ENCODE measurements around the gene MAMLD1. TPM values are rescaled to one million over a fixed set of nuclear protein-coding genes. Genes with fewer than 3 reads are reported as not detected.

The MAMLD1 gene
- total RNA-seq, 3 donors from 2014 or later (not counting 1 experiment from before 2014, with no cell fraction given), result 0.23 to 1.1 (median 0.45) TPM

- H3K27ac Mint-ChIP-seq, result no peak overlapping the region
- intact Hi-C loops (cut with micrococcal nuclease), result no loop called here
- TF ChIP-seq CTCF (IDR thresholded peaks at IDR 0.05), result no peak
Observed at GRCh38 chrX:150372280-150372679, 9.2 kb downstream of the MAMLD1 start.

GRCh38 chrX:150372756-150373155 is 9.6 kb downstream of the MAMLD1 start:
- Histone ChIP-seq H3K27ac (ENCODE audit: low read length) (no peak overlapping the region), H3K27me3 (ENCODE audit: control insufficient read depth, insufficient read depth, low read length) (no peaks in the 10 kb centered on the region), H3K36me3 (ENCODE audit: control insufficient read depth, insufficient read depth, low read length) (no peaks in the 10 kb centered on the region), H3K4me1 (ENCODE audit: control insufficient read depth, insufficient read depth, low read length) (no peaks in the 10 kb centered on the region), H3K4me3 (ENCODE audit: low read length) (no peak overlapping the region), H3K9me3 (ENCODE audit: control insufficient read depth, insufficient read depth, low read length) (no peaks in the 10 kb centered on the region)
- DNase-seq, result no peak
- Mint-ChIP-seq H3K27me3 (ENCODE audit: low read depth in 2 of 2) (peaks cover 2 to 9% of the 10 kb centered on the region in 2 donors), H3K36me3 (no peaks in the 10 kb centered on the region), H3K4me3 (no peak overlapping the region), H3K4me1 (no peaks in the 10 kb centered on the region), H3K27ac (no peak overlapping the region), H3K9me3 (no peaks in the 10 kb centered on the region)
- no peak for TF ChIP-seq CTCF (IDR thresholded peaks at IDR 0.05)
- 72% methylated on average over 4 of the region's 6 CpGs for WGBS (ENCODE audit: insufficient coverage)
- intact Hi-C loops (cut with micrococcal nuclease), result no loop called here
- no peak for ATAC-seq

More at GRCh38 chrX:150372280-150372679, 9.2 kb downstream of the MAMLD1 start:
- H3K9me3 ChIP-seq (ENCODE audit: control insufficient read depth, insufficient read depth, low read length), result no peaks in the 10 kb centered on the region
- 90% methylated on average over 8 of the region's 8 CpGs for WGBS (ENCODE audit: insufficient coverage)
- no peaks in the 10 kb centered on the region for H3K36me3 ChIP-seq (ENCODE audit: control insufficient read depth, insufficient read depth, low read length)
- no peak overlapping the region for H3K4me3 Mint-ChIP-seq
- H3K4me3 ChIP-seq (ENCODE audit: low read length), result no peak overlapping the region
- H3K27ac ChIP-seq (ENCODE audit: low read length), result no peak overlapping the region
- ATAC-seq (no peak), DNase-seq (no peak)
- peaks cover 2 to 9% of the 10 kb centered on the region in 2 donors for H3K27me3 Mint-ChIP-seq (ENCODE audit: low read depth in 2 of 2)
- no peaks in the 10 kb centered on the region for H3K36me3 Mint-ChIP-seq
- no peaks in the 10 kb centered on the region for H3K4me1 Mint-ChIP-seq
- H3K9me3 Mint-ChIP-seq, result no peaks in the 10 kb centered on the region
- H3K4me1 ChIP-seq (ENCODE audit: control insufficient read depth, insufficient read depth, low read length), result no peaks in the 10 kb centered on the region
- H3K27me3 ChIP-seq (ENCODE audit: control insufficient read depth, insufficient read depth, low read length), result no peaks in the 10 kb centered on the region

GRCh38 chrX:150375243-150375770 is 12.2 kb downstream of the MAMLD1 start:
- Mint-ChIP-seq H3K4me1 (no peaks in the 10 kb centered on the region), H3K27me3 (ENCODE audit: low read depth in 2 of 2) (peaks cover 4 to 23% of the 10 kb centered on the region in 2 donors), H3K36me3 (no peaks in the 10 kb centered on the region), H3K9me3 (no peaks in the 10 kb centered on the region), H3K4me3 (no peak overlapping the region), H3K27ac (no peak overlapping the region)
- Histone ChIP-seq H3K9me3 (ENCODE audit: control insufficient read depth, insufficient read depth, low read length) (no peaks in the 10 kb centered on the region), H3K27ac (ENCODE audit: low read length) (no peak overlapping the region), H3K36me3 (ENCODE audit: control insufficient read depth, insufficient read depth, low read length) (no peaks in the 10 kb centered on the region), H3K27me3 (ENCODE audit: control insufficient read depth, insufficient read depth, low read length) (no peaks in the 10 kb centered on the region), H3K4me3 (ENCODE audit: low read length) (no peak overlapping the region), H3K4me1 (ENCODE audit: control insufficient read depth, insufficient read depth, low read length) (no peaks in the 10 kb centered on the region)
- intact Hi-C loops (cut with micrococcal nuclease), result no loop called here
- no peak for TF ChIP-seq CTCF (IDR thresholded peaks at IDR 0.05)
- ATAC-seq (no peak), DNase-seq (no peak)
- no CpG with 5 or more reads among the region's 4 CpGs for WGBS (ENCODE audit: insufficient coverage)

- Histone ChIP-seq H3K27me3 (ENCODE audit: control insufficient read depth, insufficient read depth, low read length) (no peaks in the 10 kb centered on the region), H3K4me1 (ENCODE audit: control insufficient read depth, insufficient read depth, low read length) (no peaks in the 10 kb centered on the region), H3K36me3 (ENCODE audit: control insufficient read depth, insufficient read depth, low read length) (no peaks in the 10 kb centered on the region), H3K4me3 (ENCODE audit: low read length) (no peak overlapping the region), H3K27ac (ENCODE audit: low read length) (no peak overlapping the region), H3K9me3 (ENCODE audit: control insufficient read depth, insufficient read depth, low read length) (no peaks in the 10 kb centered on the region)
- intact Hi-C loops (cut with micrococcal nuclease), result no loop called here
- WGBS (ENCODE audit: insufficient coverage), result 100% methylated on average over 2 of the region's 3 CpGs
- no peak for ATAC-seq
- no peak for TF ChIP-seq CTCF (IDR thresholded peaks at IDR 0.05)
- Mint-ChIP-seq H3K4me3 (no peak overlapping the region), H3K27me3 (ENCODE audit: low read depth in 2 of 2) (peaks cover 8 to 35% of the 10 kb centered on the region in 2 donors), H3K4me1 (no peaks in the 10 kb centered on the region), H3K9me3 (no peaks in the 10 kb centered on the region), H3K27ac (no peak overlapping the region), H3K36me3 (no peaks in the 10 kb centered on the region)
- no peak for DNase-seq
Observed at GRCh38 chrX:150377005-150377404, 13.9 kb downstream of the MAMLD1 start.

All from natural killer cell (primary cell).